ENCODE measurements around the gene YWHAE.
"Not testable (repeated sequence)": the region's sequence is repeated elsewhere in the genome, so short reads cannot be mapped to it uniquely, and the experiment has no call there.

Gene YWHAE

GRCh38 chr17:1373707-1374237, 26.2 kb downstream of the YWHAE start:
- DNase-seq (ENCODE audit: low read depth) = no peak

- no peak for DNase-seq (ENCODE audit: low read depth)
Measured at GRCh38 chr17:1372618-1373017, 27.4 kb downstream of the YWHAE start.

- DNase-seq (ENCODE audit: low read depth) = no peak
Measured at GRCh38 chr17:1371893-1372590, 28.0 kb downstream of the YWHAE start.

GRCh38 chr17:1368588-1368987, 31.4 kb downstream of the YWHAE start:
- no peak for DNase-seq (ENCODE audit: low read depth)

- no peak for DNase-seq (ENCODE audit: low read depth)
Measured at GRCh38 chr17:1367351-1367745, 32.7 kb downstream of the YWHAE start.

GRCh38 chr17:1366234-1366633, 33.8 kb downstream of the YWHAE start:
- DNase-seq (ENCODE audit: low read depth) = no peak

GRCh38 chr17:1365445-1366039, 34.5 kb downstream of the YWHAE start:
- DNase-seq (ENCODE audit: low read depth) = peak; percentile 69

GRCh38 chr17:1362964-1363363, 37.1 kb downstream of the YWHAE start:
- DNase-seq (ENCODE audit: low read depth) = peak; percentile 28

GRCh38 chr17:1362065-1362848, 37.8 kb downstream of the YWHAE start:
- no peak for DNase-seq (ENCODE audit: low read depth)

- DNase-seq (ENCODE audit: low read depth) = no peak
Measured at GRCh38 chr17:1360975-1361374, 39.0 kb downstream of the YWHAE start.

GRCh38 chr17:1360315-1360714, 39.7 kb downstream of the YWHAE start:
- DNase-seq (ENCODE audit: low read depth) = peak; percentile 25

GRCh38 chr17:1354030-1354429, 46.0 kb downstream of the YWHAE start:
- DNase-seq (ENCODE audit: low read depth) = no peak

GRCh38 chr17:1352530-1352929, 47.5 kb downstream of the YWHAE start:
- DNase-seq (ENCODE audit: low read depth) = not testable (repeated sequence)

- no peak for DNase-seq (ENCODE audit: low read depth)
Measured at GRCh38 chr17:1351971-1352370, 48.1 kb downstream of the YWHAE start.

- DNase-seq (ENCODE audit: low read depth) = no peak
Measured at GRCh38 chr17:1351275-1351674, 48.7 kb downstream of the YWHAE start.

- peak; percentile 43 for DNase-seq (ENCODE audit: low read depth)
Measured at GRCh38 chr17:1347589-1348323, 52.3 kb downstream of the YWHAE start.

GRCh38 chr17:1344521-1344920, 55.5 kb downstream of the YWHAE start:
- DNase-seq (ENCODE audit: low read depth) = no peak

- no peak for DNase-seq (ENCODE audit: low read depth)
Measured at GRCh38 chr17:1343554-1343953, 56.5 kb downstream of the YWHAE start.

- DNase-seq (ENCODE audit: low read depth) = no peak
Measured at GRCh38 chr17:1340371-1340770, 59.7 kb downstream of the YWHAE start.

- no peak for DNase-seq (ENCODE audit: low read depth)
Measured at GRCh38 chr17:1331708-1332107, 68.3 kb downstream of the YWHAE start.

GRCh38 chr17:1329745-1330343, 70.2 kb downstream of the YWHAE start:
- DNase-seq (ENCODE audit: low read depth) = no peak

- no peak for DNase-seq (ENCODE audit: low read depth)
Measured at GRCh38 chr17:1328437-1328836, 71.6 kb downstream of the YWHAE start.

Measured in stromal cell of bone marrow (primary cell).